SJCRH30 (cell line): Measurements from ENCODE around the gene KIAA1671. TPM values are rescaled to one million over a fixed set of nuclear protein-coding genes. Genes with fewer than 3 reads are reported as not detected.

Source experiments
- DNase-seq, 2 experiments: peaks; one replicate each; pipeline ENCODE4 v3.0.0-alpha.2; 2015 to 2020
- H3K27ac ChIP-seq: fragments of 250-450 bp; sonication (Bioruptor Pico); 2 replicates; pipeline ENCODE4 v1.5.1; 2020; ENCODE audit warnings: mild to moderate bottlenecking, moderate library complexity
- H3K27me3 ChIP-seq: fragments of 250-450 bp; sonication (Bioruptor Pico); 2 replicates; pipeline ENCODE4 v1.5.1; 2020; ENCODE audit warnings: mild to moderate bottlenecking, moderate library complexity
- H3K36me3 ChIP-seq: fragments of 250-450 bp; sonication (Bioruptor Pico); 2 replicates; pipeline ENCODE4 v1.5.1; 2020; ENCODE audit warnings: mild to moderate bottlenecking, moderate library complexity
- H3K4me1 ChIP-seq: fragments of 250-450 bp; sonication (Bioruptor Pico); 2 replicates; pipeline ENCODE4 v1.5.1; 2020; ENCODE audit warnings: mild to moderate bottlenecking, moderate library complexity
- H3K4me3 ChIP-seq: fragments of 250-450 bp; sonication (Bioruptor Pico); 2 replicates; pipeline ENCODE4 v1.5.1; 2020; ENCODE audit warnings: mild to moderate bottlenecking, moderate library complexity
- H3K9me3 ChIP-seq: fragments of 250-450 bp; sonication (Bioruptor Pico); replicated peaks from 2 replicates; pipeline ENCODE4 v1.5.1; 2020; ENCODE audit warnings: mild to moderate bottlenecking, moderate library complexity
- total RNA-seq: library from RNA; depleted of rRNA; stranded (reverse); fragments of >200 nt; shearing (Covaris generic); gene quantifications from 2 replicates; pipeline ENCODE4 v1.2.3, GENCODE V29; 2014

Gene KIAA1671
- total RNA-seq, 1 experiment from 2014 or later: 19.7 TPM

DNA sequence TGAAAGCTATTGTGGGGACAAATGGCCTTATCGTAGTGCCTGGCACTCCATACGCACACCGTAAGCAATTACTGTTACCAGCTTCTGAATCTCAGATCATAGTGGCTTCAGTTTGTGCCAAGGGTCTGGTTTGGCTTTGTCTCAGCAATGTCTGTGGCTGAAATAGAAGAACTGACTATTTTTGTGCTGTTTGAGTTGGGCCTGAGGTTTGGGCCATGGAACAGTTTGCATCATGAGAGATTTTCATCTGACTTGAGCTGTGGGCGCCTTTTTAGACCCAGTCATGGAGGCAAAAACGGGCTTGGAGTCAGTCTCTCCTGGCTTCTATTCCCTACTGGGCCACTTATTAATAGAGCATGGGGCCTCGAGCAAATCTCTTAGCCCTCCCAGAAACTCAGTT is 126.1 kb downstream of the KIAA1671 start:
- Histone ChIP-seq H3K27me3 (no peaks in the 10 kb centered on the region), H3K27ac (no peak overlapping the region), H3K9me3 (no peaks in the 10 kb centered on the region), H3K4me3 (no peak overlapping the region), H3K36me3 (no peaks in the 10 kb centered on the region), H3K4me1 (peaks cover 34% of the 10 kb centered on the region)
- no peak for DNase-seq

DNA sequence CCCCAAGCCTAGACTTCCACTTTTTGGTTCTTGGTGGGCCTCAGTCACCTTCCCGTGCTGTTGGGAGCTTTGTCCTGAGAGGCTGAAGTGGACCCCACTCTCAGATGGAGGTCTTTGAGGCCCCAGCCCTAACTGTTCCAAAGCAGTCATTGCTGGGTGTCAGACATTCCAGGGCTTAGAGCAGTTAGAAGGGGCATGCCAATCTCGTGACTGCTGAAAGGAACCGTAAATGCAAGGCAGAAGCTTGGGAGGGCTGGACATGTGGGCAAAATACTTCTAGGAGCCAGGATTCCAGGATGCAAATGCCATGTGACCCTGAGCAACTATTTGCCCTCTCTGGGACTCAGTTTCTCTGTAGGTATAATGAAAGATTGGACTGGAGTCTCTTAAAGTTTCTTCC is 128.3 kb downstream of the KIAA1671 start:
- Histone ChIP-seq H3K27me3 (no peaks in the 10 kb centered on the region), H3K4me3 (no peak overlapping the region), H3K27ac (no peak overlapping the region), H3K36me3 (no peaks in the 10 kb centered on the region), H3K9me3 (no peaks in the 10 kb centered on the region), H3K4me1 (peaks cover 49% of the 10 kb centered on the region)
- no peak for DNase-seq

DNA sequence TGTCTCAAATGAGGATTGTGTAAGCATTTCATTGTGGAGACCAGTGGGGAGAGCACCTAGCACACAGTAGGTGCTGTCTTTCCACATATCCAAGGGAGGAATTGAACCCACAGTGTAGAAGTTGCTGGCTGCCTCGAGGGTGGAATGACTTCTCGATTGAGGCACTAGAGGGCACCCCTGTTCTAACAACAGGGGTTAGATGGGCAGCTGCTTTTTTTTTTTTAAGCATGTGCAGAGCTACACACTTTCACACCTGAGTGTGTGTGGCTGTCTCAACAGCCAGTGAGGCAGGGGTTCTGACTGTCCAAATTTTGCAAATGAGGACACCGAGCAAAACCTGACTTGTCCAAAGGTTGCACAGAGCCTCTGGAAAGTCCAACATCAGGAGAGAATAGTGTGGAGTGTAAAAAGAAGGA is 128.9 kb downstream of the KIAA1671 start:
- Histone ChIP-seq H3K4me3 (no peak overlapping the region), H3K9me3 (no peaks in the 10 kb centered on the region), H3K27ac (no peak overlapping the region), H3K27me3 (no peaks in the 10 kb centered on the region), H3K4me1 (peaks cover 46% of the 10 kb centered on the region), H3K36me3 (no peaks in the 10 kb centered on the region)
- peak; percentile 65 to 78 for DNase-seq

DNA sequence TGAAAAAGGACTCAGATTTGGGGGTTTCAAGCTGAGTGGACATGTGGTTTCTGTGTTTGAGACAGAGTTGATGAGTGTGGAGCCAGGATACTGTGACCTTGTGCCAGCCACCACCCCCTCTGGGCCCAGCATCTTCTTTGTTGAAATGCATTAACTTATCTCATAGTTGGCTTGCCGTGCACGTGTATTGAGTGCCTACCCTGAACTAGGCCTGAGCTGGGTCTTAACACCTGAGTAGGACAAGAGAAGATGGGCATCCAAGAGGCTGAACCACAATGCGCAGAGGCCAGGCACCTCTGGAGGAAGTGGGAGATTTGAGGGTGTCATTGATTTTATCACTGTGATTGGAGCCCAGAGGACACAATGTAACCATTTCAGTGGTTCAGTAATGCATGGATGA is 129.6 kb downstream of the KIAA1671 start:
- no peak overlapping the region for H3K27ac ChIP-seq
- H3K9me3 ChIP-seq: no peaks in the 10 kb centered on the region
- DNase-seq: no peak
- H3K27me3 ChIP-seq: no peaks in the 10 kb centered on the region
- peaks cover 40% of the 10 kb centered on the region for H3K4me1 ChIP-seq
- no peak overlapping the region for H3K4me3 ChIP-seq
- no peaks in the 10 kb centered on the region for H3K36me3 ChIP-seq

DNA sequence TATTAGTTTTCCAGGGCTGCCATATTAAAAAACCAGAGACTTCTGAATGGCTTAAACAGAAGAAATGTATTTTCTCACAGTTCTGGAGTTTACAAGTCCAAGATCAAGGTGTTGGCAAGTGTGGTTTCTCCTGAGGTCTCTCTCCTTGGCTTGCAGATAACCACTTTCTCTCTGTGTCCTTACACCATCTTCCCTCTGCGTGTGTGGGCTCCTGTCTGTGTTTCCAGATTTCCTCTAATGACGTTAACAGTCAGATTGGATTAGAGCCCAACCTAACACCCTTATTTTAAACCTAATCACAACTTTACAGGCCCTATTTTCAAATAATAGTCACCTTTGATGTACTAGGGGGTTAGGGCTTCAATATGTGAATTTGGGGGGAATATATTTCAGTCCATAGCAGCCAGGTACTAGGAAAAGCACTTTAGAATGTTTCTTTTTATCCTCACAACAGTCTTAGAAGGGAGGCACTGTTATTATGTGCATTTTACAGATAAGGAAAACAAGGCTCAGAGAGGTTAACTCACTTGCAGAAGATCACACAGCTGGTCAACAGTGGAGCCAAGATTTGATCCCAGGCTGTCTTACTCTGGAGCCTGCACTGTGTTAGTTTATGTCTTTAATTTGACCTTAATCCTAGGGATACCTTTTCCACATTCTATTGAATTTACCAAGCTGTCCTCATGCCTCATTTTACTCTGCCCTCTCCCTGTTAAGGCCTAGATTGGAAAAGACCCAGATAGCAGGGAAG is 130.7 kb downstream of the KIAA1671 start:
- H3K27ac ChIP-seq: peak overlapping the region; percentile 33
- no peaks in the 10 kb centered on the region for H3K9me3 ChIP-seq
- no peak for DNase-seq
- no peaks in the 10 kb centered on the region for H3K36me3 ChIP-seq
- H3K4me3 ChIP-seq: no peak overlapping the region
- H3K4me1 ChIP-seq: peaks cover 34% of the 10 kb centered on the region
- H3K27me3 ChIP-seq: no peaks in the 10 kb centered on the region

DNA sequence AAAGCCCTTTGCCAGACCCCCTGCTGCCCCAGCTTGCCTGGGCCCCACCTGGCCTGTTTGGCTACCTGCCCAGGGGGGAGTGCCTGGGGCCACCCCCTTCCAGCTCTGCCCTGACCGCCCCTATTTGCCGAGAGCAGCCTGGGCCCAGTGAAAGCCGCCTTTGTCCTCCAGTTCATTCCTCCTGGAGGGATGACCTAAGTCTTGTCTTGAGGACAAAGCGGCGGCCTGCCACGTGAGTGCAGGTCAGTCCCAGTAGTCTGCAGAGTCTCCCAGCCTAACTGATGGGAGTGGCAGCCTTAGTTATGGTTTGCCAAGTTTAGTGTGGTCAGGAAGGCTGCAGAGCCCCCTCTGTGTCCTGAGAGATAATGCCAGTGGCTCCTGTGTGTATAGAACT is 131.3 kb downstream of the KIAA1671 start:
- peak; percentile 96 to 97 for DNase-seq
- Histone ChIP-seq H3K9me3 (no peaks in the 10 kb centered on the region), H3K36me3 (no peaks in the 10 kb centered on the region), H3K27ac (peak overlapping the region; percentile 33), H3K4me1 (peaks cover 28% of the 10 kb centered on the region), H3K4me3 (no peak overlapping the region), H3K27me3 (no peaks in the 10 kb centered on the region)

DNA sequence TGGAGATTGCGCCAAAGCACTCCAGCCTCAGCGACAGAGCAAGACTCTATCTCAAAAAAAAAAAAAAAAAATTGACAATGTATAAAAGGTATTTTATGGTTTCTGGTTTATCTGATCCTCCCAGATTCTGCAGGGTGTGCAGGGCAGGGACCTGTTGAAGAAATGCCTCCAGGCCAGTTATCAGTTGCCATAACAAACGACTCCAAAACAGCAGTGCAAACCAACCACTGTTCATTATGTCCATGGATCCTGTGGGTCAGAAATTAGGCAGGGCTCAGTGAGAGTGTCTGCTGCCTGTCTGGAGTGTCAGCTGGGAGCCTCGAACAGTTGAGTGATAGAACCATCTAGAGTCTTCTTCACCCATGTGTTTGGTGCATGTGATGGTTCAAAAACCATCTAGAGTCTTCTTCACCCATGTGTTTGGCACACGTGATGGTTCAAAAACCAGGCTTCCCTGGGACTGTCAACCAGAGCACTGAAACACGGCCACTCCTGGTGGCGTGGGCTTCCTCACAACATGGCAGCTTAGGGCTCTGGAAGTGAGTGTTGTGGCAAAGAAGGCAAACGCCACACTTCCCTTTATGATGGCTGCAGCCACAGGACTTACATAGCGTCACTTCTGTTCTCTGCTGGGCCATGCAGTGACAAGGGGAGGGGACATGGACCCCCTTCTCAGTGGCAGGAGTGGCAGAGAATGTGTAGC is 132.0 kb downstream of the KIAA1671 start:
- DNase-seq: no peak
- peaks cover 28% of the 10 kb centered on the region for H3K4me1 ChIP-seq
- H3K27ac ChIP-seq: peak overlapping the region; percentile 33; the same call in 1 of the 2 replicates
- H3K4me3 ChIP-seq: no peak overlapping the region
- no peaks in the 10 kb centered on the region for H3K36me3 ChIP-seq
- no peaks in the 10 kb centered on the region for H3K9me3 ChIP-seq
- no peaks in the 10 kb centered on the region for H3K27me3 ChIP-seq

DNA sequence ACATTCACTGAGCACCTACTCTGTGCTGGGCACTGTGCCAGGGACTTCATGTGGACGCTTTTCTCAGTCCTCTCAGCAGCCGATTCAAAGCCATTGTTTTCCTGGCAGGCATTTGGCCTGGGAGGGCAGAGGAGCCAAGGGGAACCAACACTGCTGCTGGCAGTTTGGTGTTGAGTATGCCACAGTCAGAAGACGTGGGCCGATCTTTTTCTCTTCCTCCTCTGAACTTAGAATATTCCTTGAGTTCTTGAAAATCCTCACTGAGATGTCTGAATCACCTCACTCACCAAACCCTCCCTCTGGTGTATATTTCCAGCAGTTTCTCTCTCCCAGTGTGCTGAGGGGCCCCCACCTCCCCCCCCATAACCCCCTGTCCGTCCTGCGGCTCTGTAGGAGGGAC is 132.6 kb downstream of the KIAA1671 start:
- Histone ChIP-seq H3K27me3 (no peaks in the 10 kb centered on the region), H3K9me3 (no peaks in the 10 kb centered on the region), H3K4me1 (peaks cover 28% of the 10 kb centered on the region), H3K36me3 (no peaks in the 10 kb centered on the region), H3K27ac (no peak overlapping the region), H3K4me3 (no peak overlapping the region)
- no peak for DNase-seq

DNA sequence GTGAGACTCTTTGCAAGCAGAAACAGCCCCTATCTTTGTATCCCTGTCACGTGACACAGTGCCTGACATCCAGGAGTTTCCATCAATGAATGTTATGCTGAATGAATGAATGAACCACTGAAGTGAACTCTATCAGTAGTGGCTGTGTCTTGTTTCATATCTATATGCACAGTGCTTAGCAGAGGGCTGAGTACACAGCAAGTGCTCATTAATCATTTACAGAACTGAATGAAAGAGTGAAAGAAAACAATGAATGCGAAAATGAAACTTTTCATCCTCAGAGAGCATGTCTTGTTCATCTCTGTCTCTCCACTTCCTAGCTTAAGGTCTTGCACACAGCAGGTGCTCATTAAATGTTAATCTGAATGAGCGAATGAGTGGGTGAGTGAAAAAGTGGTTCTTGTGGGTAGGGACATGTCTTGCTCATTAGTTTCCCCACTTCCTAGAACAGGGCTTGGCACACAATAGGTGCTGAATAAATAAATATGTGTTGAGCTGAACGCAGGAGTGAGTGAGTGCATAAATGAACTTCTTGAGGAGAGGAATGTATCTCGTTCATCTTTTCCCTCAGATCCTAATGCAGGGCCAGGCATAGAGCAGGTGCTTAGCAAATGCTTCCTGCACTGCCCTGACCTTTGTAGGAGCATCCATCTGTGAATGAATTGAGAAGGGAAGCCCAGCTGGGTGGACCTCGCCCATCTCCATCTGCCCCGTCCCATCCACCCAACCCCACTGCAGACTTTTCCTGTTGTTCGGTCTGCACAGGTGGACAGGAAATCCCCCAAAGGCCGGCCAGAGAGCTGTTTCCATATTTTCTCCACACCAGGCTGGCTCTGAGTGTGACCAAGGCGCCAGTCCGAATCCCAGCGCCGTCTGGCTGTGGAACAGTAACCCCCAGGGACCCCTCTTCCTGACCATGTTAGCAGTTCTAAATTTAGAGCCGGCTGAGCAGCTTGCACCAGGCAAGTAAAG is 133.7 kb downstream of the KIAA1671 start:
- no peaks in the 10 kb centered on the region for H3K27me3 ChIP-seq
- no peaks in the 10 kb centered on the region for H3K9me3 ChIP-seq
- peak; percentile 96 to 97 for DNase-seq
- no peaks in the 10 kb centered on the region for H3K36me3 ChIP-seq
- H3K4me3 ChIP-seq: no peak overlapping the region
- peaks cover 28% of the 10 kb centered on the region for H3K4me1 ChIP-seq
- no peak overlapping the region; the same call in 1 of the 2 replicates for H3K27ac ChIP-seq

DNA sequence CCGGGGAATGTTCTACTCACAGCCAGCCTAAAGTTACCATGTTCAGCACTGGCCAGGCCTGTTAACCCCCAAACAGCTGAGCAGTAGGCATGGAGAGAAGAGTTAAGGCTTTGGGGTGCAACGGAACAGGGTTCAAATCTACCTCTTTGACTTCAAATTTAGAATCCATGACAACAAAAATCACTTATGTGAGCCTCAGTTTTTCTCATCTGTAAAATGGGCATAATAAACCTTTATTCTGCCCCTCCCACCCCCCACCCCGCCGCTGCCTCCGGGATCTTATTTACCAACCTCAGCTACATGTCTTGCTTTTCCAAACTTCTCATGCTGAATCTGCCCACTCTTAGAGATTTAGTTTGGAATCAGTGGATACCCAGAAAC is 134.4 kb downstream of the KIAA1671 start:
- Histone ChIP-seq H3K27ac (no peak overlapping the region; the same call in 1 of the 2 replicates), H3K9me3 (no peaks in the 10 kb centered on the region), H3K36me3 (no peaks in the 10 kb centered on the region), H3K4me3 (no peak overlapping the region), H3K27me3 (no peaks in the 10 kb centered on the region), H3K4me1 (peaks cover 28% of the 10 kb centered on the region)
- DNase-seq: no peak

DNA sequence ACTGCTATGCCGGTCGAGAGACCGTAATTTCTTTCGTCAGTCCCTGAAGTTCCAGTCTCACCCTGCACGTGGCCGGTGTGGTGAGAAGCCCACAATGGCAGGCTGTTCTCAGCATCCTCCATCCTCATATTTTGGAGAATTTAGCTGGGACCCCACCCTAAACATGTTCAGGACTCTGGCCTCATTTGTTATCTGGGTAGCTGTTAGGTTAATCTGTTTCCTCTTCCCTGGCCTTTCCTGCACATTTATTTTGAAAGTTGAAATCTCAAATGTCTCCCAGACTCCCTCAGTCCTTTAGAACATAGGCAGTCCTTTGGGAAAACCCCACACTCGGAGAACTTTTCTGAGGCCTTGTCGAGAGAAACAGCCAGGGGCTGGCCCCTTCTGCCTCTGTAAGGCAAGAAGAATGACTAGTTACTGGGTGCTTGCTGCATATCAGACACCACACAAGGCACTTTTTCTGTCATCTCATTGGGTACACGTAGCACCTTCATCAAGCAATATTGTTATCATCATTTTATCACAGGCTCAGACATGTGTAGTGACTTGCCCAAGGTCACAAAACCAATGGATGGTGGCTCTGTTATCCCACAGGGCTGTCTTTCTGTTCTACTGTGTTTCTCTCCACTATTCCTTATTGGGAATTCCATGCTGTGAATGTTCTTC is 137.8 kb downstream of the KIAA1671 start:
- H3K36me3 ChIP-seq: no peaks in the 10 kb centered on the region

DNA sequence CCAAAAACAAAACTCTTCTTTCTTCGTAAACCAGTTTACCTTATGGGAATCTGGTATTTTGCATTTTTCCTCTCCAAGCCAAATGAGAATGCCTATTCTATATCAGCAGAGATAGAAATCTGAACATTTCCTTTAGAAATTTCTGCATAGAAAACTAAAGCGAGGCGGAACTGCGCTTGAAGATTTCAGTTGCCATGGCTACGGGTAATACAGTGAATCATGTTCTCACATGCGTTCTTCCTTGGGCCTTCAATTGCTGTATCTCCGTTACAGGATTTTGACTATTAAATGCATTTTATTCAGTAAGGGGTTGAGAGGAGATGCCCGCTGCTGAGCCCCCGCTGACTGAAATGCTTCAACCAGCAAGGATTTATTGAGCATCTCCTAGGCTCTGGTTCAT is 138.9 kb downstream of the KIAA1671 start:
- Histone ChIP-seq H3K36me3 (no peaks in the 10 kb centered on the region), H3K27ac (no peak overlapping the region), H3K27me3 (no peaks in the 10 kb centered on the region), H3K4me1 (peaks cover 6% of the 10 kb centered on the region), H3K9me3 (no peaks in the 10 kb centered on the region), H3K4me3 (no peak overlapping the region)
- DNase-seq: no peak

More for the DNA sequence above, 137.8 kb downstream of the KIAA1671 start:
- H3K4me1 ChIP-seq: peaks cover 11% of the 10 kb centered on the region
- no peaks in the 10 kb centered on the region for H3K27me3 ChIP-seq
- no peak overlapping the region for H3K27ac ChIP-seq
- DNase-seq: no peak
- no peaks in the 10 kb centered on the region for H3K9me3 ChIP-seq
- no peak overlapping the region for H3K4me3 ChIP-seq

DNA sequence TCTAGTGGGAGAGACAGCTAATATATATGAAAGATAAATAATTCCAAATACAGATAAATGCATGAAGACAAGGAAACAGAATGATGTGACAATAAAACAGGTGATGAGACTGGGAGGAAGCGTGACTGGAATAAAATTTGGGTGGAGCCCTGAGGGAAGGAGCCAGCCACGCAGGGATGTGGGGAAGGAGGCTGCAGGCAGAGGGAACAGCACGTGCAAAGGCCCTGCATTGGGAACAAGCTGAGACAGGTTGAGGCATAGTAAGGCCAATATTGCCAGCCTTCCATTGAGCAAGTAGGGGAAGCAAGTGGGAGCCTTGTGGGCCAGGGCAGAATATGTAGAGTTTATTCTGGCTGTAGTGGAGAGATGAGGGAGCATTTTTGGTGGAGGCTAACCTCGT is 139.6 kb downstream of the KIAA1671 start:
- no peaks in the 10 kb centered on the region for H3K27me3 ChIP-seq
- no peaks in the 10 kb centered on the region for H3K36me3 ChIP-seq
- H3K27ac ChIP-seq: no peak overlapping the region
- H3K4me1 ChIP-seq: peaks cover 6% of the 10 kb centered on the region
- no peak overlapping the region for H3K4me3 ChIP-seq
- H3K9me3 ChIP-seq: no peaks in the 10 kb centered on the region
- DNase-seq: no peak

DNA sequence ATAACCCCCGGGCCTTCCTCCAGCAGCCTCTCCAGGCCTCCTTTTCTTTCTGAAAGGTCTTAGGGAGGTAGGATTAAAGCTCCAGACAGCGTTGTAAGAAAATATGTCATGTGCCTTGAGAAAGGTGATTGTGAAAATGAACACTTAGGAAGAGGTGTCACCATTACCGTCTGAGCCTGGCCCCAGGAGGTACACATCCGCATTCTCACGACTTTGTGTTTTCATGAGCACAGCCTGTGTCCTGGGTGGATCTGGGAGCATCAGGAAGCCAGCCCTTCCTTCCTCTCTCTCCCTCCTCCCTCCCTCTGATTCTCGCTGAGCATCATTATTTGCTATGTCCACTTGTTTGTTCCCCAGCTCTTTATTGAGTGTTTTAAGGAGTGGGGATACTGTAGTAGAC is 142.1 kb downstream of the KIAA1671 start:
- DNase-seq: no peak
- Histone ChIP-seq H3K4me1 (peaks cover 5% of the 10 kb centered on the region; the same call in 1 of the 2 replicates), H3K27me3 (no peaks in the 10 kb centered on the region), H3K36me3 (no peaks in the 10 kb centered on the region), H3K9me3 (no peaks in the 10 kb centered on the region), H3K4me3 (no peak overlapping the region), H3K27ac (no peak overlapping the region)
